GM19468 (cell line): ENCODE measurements around the gene BACH2.

Experiments used
- ATAC-seq: cut with Tn5 transposase; IDR thresholded peaks from one replicate; pipeline ENCODE4 v1.9.1; 2021; ENCODE audit warnings: mild to moderate bottlenecking, moderate library complexity, moderate number of reproducible peaks; ENCODE audit not compliant: unreplicated experiment; ENCODE audit errors: extremely low read depth

Gene BACH2

GRCh38 chr6:90303039-90303438 lies 6.4 kb upstream of the BACH2 start:
- ATAC-seq: no peak

- no peak for ATAC-seq
Measured at GRCh38 chr6:90302320-90302719, 5.7 kb upstream of the BACH2 start.

DNA sequence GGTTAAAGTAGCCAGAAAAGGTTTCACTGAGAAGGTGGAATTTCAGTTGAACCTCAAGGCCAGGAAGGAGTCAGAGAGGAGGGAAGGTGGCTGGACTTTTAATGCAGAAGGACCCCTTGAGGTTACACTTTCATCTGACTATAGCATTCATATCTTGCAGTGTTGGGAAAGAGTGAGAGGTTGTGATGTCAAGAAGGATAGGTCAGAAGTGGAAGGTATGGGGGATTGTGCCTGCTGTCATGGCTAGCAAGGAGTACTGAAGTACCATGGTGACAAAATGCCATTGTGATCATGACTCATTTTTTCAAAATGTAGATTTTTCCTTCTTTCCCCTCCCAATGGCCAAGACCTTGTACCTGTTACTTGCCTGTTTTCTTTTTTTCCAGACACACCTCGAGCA lies 5.2 kb upstream of the BACH2 start:
- ATAC-seq: no peak

DNA sequence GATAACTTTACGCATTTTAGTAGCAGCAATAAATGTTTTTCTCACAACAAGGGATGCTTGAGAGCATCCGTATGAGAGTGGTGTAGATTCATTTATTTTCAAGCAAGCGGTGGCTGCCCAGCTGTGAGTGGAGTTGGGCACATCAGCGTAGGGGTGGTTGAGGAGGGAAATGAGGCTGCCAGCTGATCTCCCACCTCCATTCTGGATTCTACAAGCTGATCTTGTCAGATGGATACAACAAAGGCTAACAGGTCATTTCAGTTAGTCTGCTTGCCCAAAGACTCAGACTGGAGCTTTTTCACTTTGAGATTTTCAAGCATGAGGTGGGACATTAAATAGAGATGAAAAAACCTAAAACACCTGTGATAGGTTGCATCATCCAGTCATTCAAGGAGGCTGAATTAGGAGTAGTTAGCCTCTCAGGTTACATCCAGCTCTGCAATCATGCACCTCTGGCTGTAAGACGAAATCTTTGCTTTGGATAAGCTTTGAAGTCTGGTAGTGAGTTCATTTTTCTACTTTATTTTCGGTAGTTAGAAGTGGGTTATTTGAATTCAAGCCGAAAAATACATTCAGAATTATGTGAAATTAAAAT lies 1.9 kb upstream of the BACH2 start:
- ATAC-seq: no peak

DNA sequence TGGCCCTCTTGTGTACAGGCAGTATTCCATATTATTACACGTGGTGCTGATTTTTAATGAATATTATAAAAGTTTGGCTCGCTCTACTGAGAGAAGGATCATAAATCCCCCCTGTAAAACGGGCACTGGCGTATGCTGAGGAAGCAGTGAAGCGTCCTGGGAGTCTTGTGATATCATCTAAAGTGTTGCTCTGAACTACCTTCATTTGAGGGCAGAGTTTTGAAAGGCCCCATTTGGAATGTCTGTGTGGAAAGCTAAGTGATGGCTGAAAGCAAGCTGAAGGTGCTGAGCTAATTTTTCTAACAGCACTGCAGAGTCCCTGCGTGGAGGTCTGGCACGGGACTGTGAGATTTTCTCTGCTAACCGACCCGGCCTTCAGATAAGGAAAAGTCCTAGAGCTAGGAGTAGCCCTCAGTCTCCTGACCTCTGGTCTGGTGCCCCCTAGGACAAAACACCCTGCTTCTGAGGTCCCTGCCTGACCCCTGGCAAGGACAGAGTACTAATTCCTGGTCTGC lies 1.3 kb upstream of the BACH2 start:
- no peak for ATAC-seq

- no peak for ATAC-seq
Measured at GRCh38 chr6:90297115-90297866, 648 bp upstream of the BACH2 start.

DNA sequence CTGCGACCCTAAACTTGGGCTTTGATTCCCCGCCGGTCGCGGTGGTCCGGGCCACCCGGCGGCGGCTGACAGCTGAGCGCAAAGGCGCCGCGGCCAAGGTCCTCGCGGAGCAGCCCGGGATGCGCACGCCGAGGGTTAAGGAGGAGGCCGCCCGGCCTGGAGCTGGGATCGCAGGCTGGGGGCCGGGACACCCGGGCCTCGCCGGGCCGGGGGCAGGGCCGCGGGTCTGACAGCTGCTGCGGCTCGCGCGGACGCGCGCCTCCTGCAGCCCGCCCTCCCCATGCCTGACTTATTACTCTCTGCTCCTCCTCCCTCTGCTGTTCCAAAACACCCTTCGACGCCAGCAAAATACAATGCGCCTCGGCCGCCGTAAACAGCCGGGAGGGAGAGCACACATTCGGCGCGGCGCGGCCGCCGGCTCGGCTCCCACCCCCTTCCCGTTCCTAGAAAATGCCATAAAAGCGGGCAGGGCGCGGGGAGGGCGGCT lies 746 bp downstream of the BACH2 start:
- ATAC-seq: no peak

- ATAC-seq: no peak
Measured at GRCh38 chr6:90294989-90295853, 1.4 kb downstream of the BACH2 start.

DNA sequence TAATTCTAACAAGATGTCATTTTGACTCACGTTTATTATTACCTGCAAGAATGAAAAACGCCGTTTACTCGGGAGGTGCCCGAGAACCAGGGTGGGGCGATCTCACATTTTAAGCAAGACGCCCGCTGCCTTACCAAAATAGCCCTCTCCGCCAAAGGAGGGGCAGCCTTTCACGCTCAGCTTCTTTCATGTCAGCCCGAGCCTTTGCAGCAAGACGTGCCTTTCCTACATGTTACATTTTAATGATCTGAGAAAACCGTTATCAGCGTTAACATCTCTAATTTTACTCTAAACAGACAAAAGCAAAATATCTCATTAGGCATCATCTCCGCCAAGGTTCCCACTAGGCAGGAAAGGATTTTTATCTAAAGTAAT lies 2.0 kb downstream of the BACH2 start:
- no peak for ATAC-seq

DNA sequence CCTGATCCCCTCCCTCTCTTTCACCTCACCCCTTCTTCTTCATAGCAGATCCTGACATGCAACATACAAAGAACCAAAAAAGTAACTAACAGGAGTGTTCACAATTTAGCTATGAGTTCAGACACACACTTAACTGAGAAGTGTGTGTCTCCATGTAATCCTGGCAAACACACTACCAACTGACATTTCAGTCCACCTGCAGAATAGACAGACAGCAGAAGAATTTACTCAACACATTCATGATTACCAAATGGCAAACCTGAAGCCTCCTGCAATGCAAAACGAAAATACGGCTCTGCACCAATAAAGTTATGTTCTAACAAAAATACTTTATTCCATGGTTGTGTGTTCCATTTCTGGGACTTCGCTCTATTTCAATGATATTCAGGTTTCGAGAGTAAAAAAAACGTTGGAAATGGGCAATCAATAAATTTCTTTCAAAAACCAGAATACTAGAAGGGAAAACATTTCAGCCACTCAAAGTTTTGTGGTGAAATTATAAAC lies 2.6 kb downstream of the BACH2 start:
- ATAC-seq: no peak

DNA sequence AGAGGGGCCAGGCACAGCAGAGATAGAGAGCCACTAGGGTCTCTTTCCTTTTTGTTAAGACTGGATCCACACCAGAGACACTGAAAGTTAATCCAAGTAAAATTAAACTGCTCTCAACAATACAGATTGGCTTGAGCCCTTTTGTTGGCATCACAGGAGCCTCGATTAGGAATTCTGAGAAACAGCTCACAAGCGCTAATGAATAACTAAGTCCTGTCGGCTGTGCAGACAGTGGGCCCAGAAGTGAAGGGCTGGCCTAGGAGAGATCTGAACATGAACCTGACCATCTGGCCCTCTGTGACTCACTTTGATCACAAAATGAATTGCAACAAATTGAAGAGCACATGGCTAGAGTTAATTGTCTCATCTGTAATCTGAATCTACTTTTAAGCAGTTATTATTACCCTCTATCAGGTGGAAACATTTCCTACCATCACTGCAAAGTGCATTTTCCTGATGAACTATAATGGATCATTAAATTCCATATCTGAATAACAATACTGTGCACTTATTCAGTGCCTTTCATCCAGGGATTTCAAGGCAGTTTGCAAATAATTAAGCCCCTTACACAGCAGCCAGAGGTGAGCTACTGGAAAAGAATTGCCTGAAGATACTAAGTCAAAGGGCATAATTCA lies 3.2 kb downstream of the BACH2 start:
- ATAC-seq: no peak

GRCh38 chr6:90291565-90291964 lies 5.1 kb downstream of the BACH2 start:
- ATAC-seq: no peak

- ATAC-seq: no peak
Measured at GRCh38 chr6:90290811-90291420, 5.7 kb downstream of the BACH2 start.

DNA sequence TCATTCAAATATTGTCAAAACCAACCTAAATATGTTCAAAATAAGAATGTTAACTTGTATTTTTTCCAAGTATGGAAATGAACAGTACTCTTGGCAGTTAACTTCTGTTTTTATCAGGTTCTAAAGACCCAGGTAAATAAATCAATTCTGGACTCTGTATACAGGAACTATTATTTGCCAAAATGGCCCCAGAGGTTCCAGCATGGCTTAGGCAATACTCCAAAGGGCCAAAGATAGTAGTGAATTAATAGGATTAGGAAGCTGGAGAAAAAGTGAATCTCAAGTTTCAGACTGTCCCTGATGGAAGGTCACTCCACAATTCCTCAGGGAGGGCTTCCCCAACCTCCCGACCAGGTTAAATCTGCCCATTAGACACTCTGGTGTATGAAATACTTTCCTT lies 6.7 kb downstream of the BACH2 start:
- ATAC-seq: no peak

DNA sequence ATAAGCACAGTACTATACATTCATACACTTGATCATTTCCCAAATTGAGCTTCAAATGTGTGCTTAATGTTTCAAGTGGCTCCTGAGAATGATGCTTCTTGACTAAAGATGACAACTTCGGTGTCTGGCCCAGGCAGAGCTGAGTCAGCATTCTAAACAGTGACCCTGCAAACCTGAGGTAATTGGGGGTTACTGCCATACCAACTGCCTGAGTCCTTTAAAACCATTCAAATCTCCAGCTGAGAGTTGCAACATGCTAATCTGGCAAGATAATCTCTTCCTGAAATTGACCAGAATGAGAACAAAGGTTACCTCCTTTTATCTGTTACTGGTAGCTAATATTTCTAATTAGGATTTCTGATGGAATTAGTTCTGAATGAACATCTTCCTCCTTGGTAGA lies 8.2 kb downstream of the BACH2 start:
- no peak for ATAC-seq

GRCh38 chr6:90286884-90287488 lies 9.7 kb downstream of the BACH2 start:
- no peak for ATAC-seq

- ATAC-seq: peak; percentile 68
Measured at GRCh38 chr6:90285611-90286381, 10.8 kb downstream of the BACH2 start.

DNA sequence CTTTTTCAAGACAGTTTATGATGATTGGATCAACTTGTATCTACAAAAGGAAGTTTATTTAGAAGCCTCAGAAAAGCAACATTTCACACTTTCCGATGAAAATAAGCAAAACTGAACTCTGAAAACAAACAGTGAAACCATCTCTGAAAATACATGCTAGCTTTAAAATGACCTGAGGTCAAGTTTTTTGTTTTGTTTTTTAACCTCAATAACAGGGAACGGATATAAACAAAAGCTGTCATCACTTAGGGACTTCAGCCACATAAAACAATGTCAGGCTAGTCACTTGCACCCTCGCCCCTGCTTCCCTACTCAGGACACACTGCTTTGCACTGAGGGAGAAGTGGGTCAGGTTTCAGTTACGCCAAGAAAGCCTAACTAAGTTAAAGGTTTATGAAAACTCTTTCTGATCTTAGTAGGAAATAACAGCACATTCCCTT lies 11.6 kb downstream of the BACH2 start:
- peak; percentile 2 for ATAC-seq
